IMR-90 (cell line): ENCODE data around the gene HUNK. TPM values are rescaled to one million over a fixed set of nuclear protein-coding genes. Genes with fewer than 3 reads are reported as not detected.

ENCODE experiments used
- ATAC-seq: fragments of 200-7000 bp; cut with Tn5 transposase; 2 replicates; pipeline ENCODE4 v1.9.1; 2020; ENCODE audit warnings: low read depth, mild to moderate bottlenecking, moderate library complexity
- BruUV-seq: library from RNA; stranded (reverse); fragments of 400-500 nt; replicated peaks from 2 replicates; lab custom pipeline; 2021; lab: Mats Ljungman, UMichigan
- CTCF ChIA-PET: fragments of 300-600 bp; formaldehyde crosslinking; extraction: SDS; loops from one replicate; lab custom pipeline; 2021; ENCODE audit warnings: antibody characterized with exemption; lab: Yijun Ruan, JAX
- POLR2A ChIA-PET: fragments of 300-600 bp; sonication (Branson Sonifier 250); formaldehyde crosslinking; loops from one replicate; lab custom pipeline; 2022; ENCODE audit warnings: antibody characterized with exemption; ENCODE audit not compliant: unreplicated experiment; lab: Charles Lee
- DNase-seq: peaks from one replicate; pipeline ENCODE4 v3.0.0; 2013
- H2AFZ ChIP-seq: replicated peaks from 2 replicates; pipeline ENCODE3; 2013; ENCODE audit warnings: low read length, mild to moderate bottlenecking; ENCODE audit not compliant: poor library complexity
- H2AK5ac ChIP-seq: 2 replicates; pipeline ENCODE4 v1.6.1; 2013; ENCODE audit warnings: low read depth, low read length, inconsistent platforms
- H2AK9ac ChIP-seq: replicated peaks from 2 replicates; pipeline ENCODE3; 2013; ENCODE audit warnings: mild to moderate bottlenecking, low read depth, low read length, moderate library complexity; ENCODE audit not compliant: poor library complexity
- H2BK120ac ChIP-seq: 2 replicates; pipeline ENCODE4 v1.6.1; 2013; ENCODE audit warnings: low read depth, low read length, inconsistent platforms
- H2BK15ac ChIP-seq: 3 replicates; pipeline ENCODE4 v1.6.1; 2013; ENCODE audit warnings: low read depth, low read length, inconsistent platforms
- H2BK20ac ChIP-seq: 2 replicates; pipeline ENCODE4 v1.6.1; 2013; ENCODE audit warnings: low read depth, mild to moderate bottlenecking, inconsistent platforms, low read length, moderate library complexity
- H2BK5ac ChIP-seq: 2 replicates; pipeline ENCODE4 v1.6.1; 2013; ENCODE audit warnings: mild to moderate bottlenecking, low read depth, low read length, inconsistent platforms; ENCODE audit not compliant: poor library complexity, severe bottlenecking
- H3K14ac ChIP-seq: replicated peaks from 2 replicates; pipeline ENCODE4 v1.6.1; 2013; ENCODE audit warnings: low read depth, low read length, inconsistent platforms
- H3K18ac ChIP-seq: 2 replicates; pipeline ENCODE4 v1.6.1; 2013; ENCODE audit warnings: low read depth, low read length, control low read depth
- H3K23ac ChIP-seq: 2 replicates; pipeline ENCODE4 v1.6.1; 2013; ENCODE audit warnings: low read depth, low read length, inconsistent platforms
- H3K27ac ChIP-seq: 2 replicates; pipeline ENCODE4 v1.5.1; 2013; ENCODE audit warnings: mild to moderate bottlenecking, control low read depth, low read length; ENCODE audit not compliant: insufficient read depth
- H3K27me3 ChIP-seq: 2 replicates; pipeline ENCODE4 v1.6.1; 2013; ENCODE audit warnings: low read length; ENCODE audit not compliant: control insufficient read depth, insufficient read depth
- H3K36me3 ChIP-seq: 2 replicates; pipeline ENCODE4 v1.6.1; 2013; ENCODE audit warnings: low read length, mixed read lengths; ENCODE audit not compliant: control insufficient read depth, insufficient read depth
- H3K4ac ChIP-seq: 2 replicates; pipeline ENCODE4 v1.6.1; 2013; ENCODE audit warnings: low read depth, low read length, inconsistent platforms
- H3K4me1 ChIP-seq: 2 replicates; pipeline ENCODE4 v1.6.1; 2013; ENCODE audit warnings: low read length, mixed read lengths; ENCODE audit not compliant: control insufficient read depth, insufficient read depth
- H3K4me2 ChIP-seq: 2 replicates; pipeline ENCODE4 v1.6.1; 2013; ENCODE audit warnings: low read depth, mild to moderate bottlenecking, control low read depth, low read length, moderate library complexity
- H3K4me3 ChIP-seq: 2 replicates; pipeline ENCODE4 v1.5.1; 2013; ENCODE audit warnings: low read depth, mild to moderate bottlenecking, control low read depth, low read length, moderate library complexity; ENCODE audit not compliant: insufficient read depth
- H3K56ac ChIP-seq: 2 replicates; pipeline ENCODE4 v1.6.1; 2013; ENCODE audit warnings: low read length, inconsistent platforms; ENCODE audit not compliant: insufficient read depth; ENCODE audit errors: extremely low read depth
- H3K79me1 ChIP-seq, 2 experiments: 2 replicates each; pipeline ENCODE4 v1.6.1; 2013; ENCODE audit warnings: low read length in 2 of 2, inconsistent platforms in 1 of 2, low read depth in 1 of 2
- H3K9ac ChIP-seq: 2 replicates; pipeline ENCODE4 v1.6.1; 2013; ENCODE audit warnings: low read depth, low read length, control low read depth
- H3K9me1 ChIP-seq: 2 replicates; pipeline ENCODE4 v1.6.1; 2013; ENCODE audit warnings: low read length, inconsistent platforms; ENCODE audit not compliant: insufficient read depth
- H3K9me3 ChIP-seq: 2 replicates; pipeline ENCODE4 v1.6.1; 2013; ENCODE audit warnings: low read length; ENCODE audit not compliant: control insufficient read depth, insufficient read depth
- H4K20me1 ChIP-seq: 2 replicates; pipeline ENCODE4 v1.6.1; 2013; ENCODE audit warnings: low read length, inconsistent platforms; ENCODE audit not compliant: insufficient read depth
- H4K5ac ChIP-seq: 2 replicates; pipeline ENCODE4 v1.6.1; 2013; ENCODE audit warnings: mild to moderate bottlenecking, low read depth, low read length, control low read depth
- H4K8ac ChIP-seq, 2 experiments: 2 replicates each; pipeline ENCODE4 v1.6.1; 2013; ENCODE audit warnings: low read depth in 2 of 2, low read length in 2 of 2, control low read depth in 1 of 2, inconsistent platforms in 1 of 2
- H4K91ac ChIP-seq: 2 replicates; pipeline ENCODE4 v1.6.1; 2013; ENCODE audit warnings: low read depth, low read length, inconsistent platforms; ENCODE audit not compliant: insufficient read depth
- BHLHE40 ChIP-seq: fragments of 150-350 bp; IDR thresholded peaks from 2 replicates; pipeline ENCODE4 v1.6.1; 2016; ENCODE audit warnings: mild to moderate bottlenecking, low read depth, low read length
- CEBPB ChIP-seq: IDR thresholded peaks from 2 replicates; pipeline ENCODE4 v1.6.1; 2012; ENCODE audit warnings: low read depth, low read length, improper control_type of control experiment
- CHD1 ChIP-seq: IDR thresholded peaks from 2 replicates; pipeline ENCODE4 v1.6.1; 2012; ENCODE audit warnings: low read depth, low read length, improper control_type of control experiment
- FOS ChIP-seq: fragments of 150-350 bp; IDR thresholded peaks from 2 replicates; pipeline ENCODE4 v1.6.1; 2016; ENCODE audit warnings: low read depth, low read length
- MAFK ChIP-seq: IDR thresholded peaks from 2 replicates; pipeline ENCODE4 v1.6.1; 2012; ENCODE audit warnings: low read depth, low read length, improper control_type of control experiment
- MAZ ChIP-seq: IDR thresholded peaks from 2 replicates; pipeline ENCODE4 v1.6.1; 2012; ENCODE audit warnings: low read depth, mild to moderate bottlenecking, low read length, improper control_type of control experiment, moderate library complexity, borderline replicate concordance
- MXI1 ChIP-seq: IDR thresholded peaks from 2 replicates; pipeline ENCODE4 v1.6.1; 2012; ENCODE audit warnings: low read depth, mild to moderate bottlenecking, low read length, moderate library complexity, borderline replicate concordance
- NFE2L2 ChIP-seq: fragments of 150-350 bp; IDR thresholded peaks from 2 replicates; pipeline ENCODE4 v1.6.1; 2016; ENCODE audit warnings: low read depth, mild to moderate bottlenecking, low read length
- POLR2A ChIP-seq: IDR thresholded peaks from 2 replicates; pipeline ENCODE4 v1.6.1; 2012; ENCODE audit warnings: mild to moderate bottlenecking, low read depth, low read length
- RAD21 ChIP-seq: IDR thresholded peaks from 2 replicates; pipeline ENCODE4 v1.6.1; 2012; ENCODE audit warnings: low read length, improper control_type of control experiment
- RCOR1 ChIP-seq: IDR thresholded peaks from 2 replicates; pipeline ENCODE4 v1.6.1; 2012; ENCODE audit warnings: mild to moderate bottlenecking, low read length, improper control_type of control experiment; ENCODE audit not compliant: insufficient replicate concordance
- RFX5 ChIP-seq: IDR thresholded peaks from 2 replicates; pipeline ENCODE4 v1.8.0; 2012; ENCODE audit warnings: low read depth, mild to moderate bottlenecking, low read length, moderate library complexity
- SMC3 ChIP-seq: fragments of 150-350 bp; IDR thresholded peaks from 2 replicates; pipeline ENCODE4 v1.6.1; 2016; ENCODE audit warnings: low read depth, mild to moderate bottlenecking, antibody characterized with exemption, low read length, moderate library complexity
- WGBS, 2 experiments: methylation state at CpG; one replicate each; pipeline versions ENCODE4 v1.1.5 to v1.1.7; 2013; ENCODE audit warnings: missing lambda C conversion rate in 2 of 2; ENCODE audit not compliant: insufficient read length in 1 of 2; ENCODE audit errors: extremely low coverage in 2 of 2; 5-methylcytosine and 5-hydroxymethylcytosine counted together
- dilution Hi-C: fragments of 300-500 bp; cut with HindIII; formaldehyde crosslinking; loops from one replicate; pipeline ENCODE4 v1.14.3; 2018; ENCODE audit warnings: low sequenced_read_pairs; ENCODE audit not compliant: unreplicated experiment
- in situ Hi-C: fragments of 300-500 bp; cut with MboI; formaldehyde crosslinking; loops from 3 replicates; pipeline ENCODE4 v1.14.3; 2019; ENCODE audit warnings: low sequenced_read_pairs, inconsistent platforms, mixed read lengths
- intact Hi-C: fragments of 100-400 bp; cut with micrococcal nuclease; formaldehyde crosslinking; loops from 2 replicates; pipeline ENCODE4 v1.10.0; 2022
- polyA plus RNA-seq, 3 experiments: library from polyadenylated mRNA; depleted of rRNA; stranded (reverse); fragments of >200 nt; gene quantifications; 2 replicates each; pipeline ENCODE4 v1.2.3, GENCODE V29; 2012; ENCODE audit warnings: low replicate concordance in 1 of 3
- total RNA-seq: library from RNA; depleted of rRNA; stranded (reverse); fragments of >200 nt; gene quantifications from 2 replicates; pipeline ENCODE4 v1.2.3, GENCODE V29; 2012
- TF ChIP-seq, protein P1 (sequence below): conservative IDR thresholded peaks from 2 replicates; pipeline ENCODE4 v1.5.1; 2012; ENCODE audit warnings: mild to moderate bottlenecking, low read depth, low read length, improper control_type of control experiment
- TF ChIP-seq, protein P2 (sequence below): fragments of 150-350 bp; IDR thresholded peaks from 2 replicates; pipeline ENCODE4 v1.6.1; 2017; ENCODE audit warnings: mild to moderate bottlenecking, antibody characterized with exemption, low read length, low read depth
- TF ChIP-seq, protein P3 (sequence below): fragments of 150-350 bp; IDR thresholded peaks from 2 replicates; pipeline ENCODE4 v1.6.1; 2016; ENCODE audit warnings: low read depth, mild to moderate bottlenecking, low read length, moderate library complexity, borderline replicate concordance

The HUNK gene
- total and polyA plus RNA-seq, 2 of the 4 experiments (the other 2 are of a cell fraction) = 1.0 to 2.0 TPM

DNA sequence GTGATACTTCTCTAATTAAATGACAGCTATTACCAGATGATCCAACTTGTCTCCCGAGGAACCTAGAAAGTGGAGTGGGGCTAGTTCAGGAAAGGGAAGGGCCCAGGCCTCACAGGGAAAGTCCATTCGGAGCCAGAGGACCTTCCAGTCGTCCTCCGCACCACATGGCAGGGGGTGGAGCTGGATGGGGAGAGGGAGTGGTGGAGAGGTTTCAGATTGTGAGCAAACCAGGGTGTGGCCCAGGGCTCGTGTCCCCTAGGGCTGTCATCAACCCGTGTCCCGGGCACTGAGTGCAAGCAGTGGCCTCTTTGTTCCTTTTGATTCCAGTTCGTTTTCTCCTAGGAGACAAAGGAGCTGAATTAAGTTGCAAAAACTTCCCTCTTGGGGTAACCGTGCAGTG lies 114.9 kb downstream of the HUNK start:
- Histone ChIP-seq H3K18ac (no peak overlapping the region), H3K4me1 (no peaks in the 10 kb centered on the region), H3K27me3 (no peaks in the 10 kb centered on the region), H2AK9ac (no peak overlapping the region), H3K79me1 (no peaks in the 10 kb centered on the region), H3K4ac (no peak overlapping the region), H2AFZ (no peak overlapping the region), H4K5ac (no peak overlapping the region), H3K36me3 (peaks cover 7% of the 10 kb centered on the region; the same call in 1 of the 2 replicates), H3K4me3 (no peak overlapping the region), H4K20me1 (no peaks in the 10 kb centered on the region), H4K8ac (no peak overlapping the region), H3K9me1 (no peaks in the 10 kb centered on the region), H3K9ac (no peak overlapping the region), H2BK20ac (no peak overlapping the region), H4K91ac (no peak overlapping the region), H2AK5ac (no peak overlapping the region), H3K23ac (no peak overlapping the region), H3K9me3 (no peaks in the 10 kb centered on the region), H3K27ac (no peak overlapping the region), H3K14ac (no peak overlapping the region), H3K56ac (no peak overlapping the region), H2BK120ac (no peak overlapping the region), H2BK5ac (no peak overlapping the region), H3K4me2 (no peak overlapping the region), H2BK15ac (no peak overlapping the region)
- ChIA-PET POLR2A (no interaction called here), CTCF (no interaction called here)
- dilution Hi-C loops (no loop called here), in situ Hi-C loops (no loop called here), intact Hi-C loops (no loop called here)
- TF ChIP-seq MXI1 (no peak), RFX5 (no peak), MAFK (no peak), NFE2L2 (no peak), MAZ (no peak), CEBPB (no peak), RAD21 (no peak), RCOR1 (no peak), POLR2A (no peak), SMC3 (no peak), CHD1 (no peak), BHLHE40 (no peak), FOS (no peak)
- TF ChIP-seq, protein P1, sequence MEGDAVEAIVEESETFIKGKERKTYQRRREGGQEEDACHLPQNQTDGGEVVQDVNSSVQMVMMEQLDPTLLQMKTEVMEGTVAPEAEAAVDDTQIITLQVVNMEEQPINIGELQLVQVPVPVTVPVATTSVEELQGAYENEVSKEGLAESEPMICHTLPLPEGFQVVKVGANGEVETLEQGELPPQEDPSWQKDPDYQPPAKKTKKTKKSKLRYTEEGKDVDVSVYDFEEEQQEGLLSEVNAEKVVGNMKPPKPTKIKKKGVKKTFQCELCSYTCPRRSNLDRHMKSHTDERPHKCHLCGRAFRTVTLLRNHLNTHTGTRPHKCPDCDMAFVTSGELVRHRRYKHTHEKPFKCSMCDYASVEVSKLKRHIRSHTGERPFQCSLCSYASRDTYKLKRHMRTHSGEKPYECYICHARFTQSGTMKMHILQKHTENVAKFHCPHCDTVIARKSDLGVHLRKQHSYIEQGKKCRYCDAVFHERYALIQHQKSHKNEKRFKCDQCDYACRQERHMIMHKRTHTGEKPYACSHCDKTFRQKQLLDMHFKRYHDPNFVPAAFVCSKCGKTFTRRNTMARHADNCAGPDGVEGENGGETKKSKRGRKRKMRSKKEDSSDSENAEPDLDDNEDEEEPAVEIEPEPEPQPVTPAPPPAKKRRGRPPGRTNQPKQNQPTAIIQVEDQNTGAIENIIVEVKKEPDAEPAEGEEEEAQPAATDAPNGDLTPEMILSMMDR = no peak
- TF ChIP-seq, protein P2, sequence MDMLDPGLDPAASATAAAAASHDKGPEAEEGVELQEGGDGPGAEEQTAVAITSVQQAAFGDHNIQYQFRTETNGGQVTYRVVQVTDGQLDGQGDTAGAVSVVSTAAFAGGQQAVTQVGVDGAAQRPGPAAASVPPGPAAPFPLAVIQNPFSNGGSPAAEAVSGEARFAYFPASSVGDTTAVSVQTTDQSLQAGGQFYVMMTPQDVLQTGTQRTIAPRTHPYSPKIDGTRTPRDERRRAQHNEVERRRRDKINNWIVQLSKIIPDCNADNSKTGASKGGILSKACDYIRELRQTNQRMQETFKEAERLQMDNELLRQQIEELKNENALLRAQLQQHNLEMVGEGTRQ = no peak
- TF ChIP-seq, protein P3, sequence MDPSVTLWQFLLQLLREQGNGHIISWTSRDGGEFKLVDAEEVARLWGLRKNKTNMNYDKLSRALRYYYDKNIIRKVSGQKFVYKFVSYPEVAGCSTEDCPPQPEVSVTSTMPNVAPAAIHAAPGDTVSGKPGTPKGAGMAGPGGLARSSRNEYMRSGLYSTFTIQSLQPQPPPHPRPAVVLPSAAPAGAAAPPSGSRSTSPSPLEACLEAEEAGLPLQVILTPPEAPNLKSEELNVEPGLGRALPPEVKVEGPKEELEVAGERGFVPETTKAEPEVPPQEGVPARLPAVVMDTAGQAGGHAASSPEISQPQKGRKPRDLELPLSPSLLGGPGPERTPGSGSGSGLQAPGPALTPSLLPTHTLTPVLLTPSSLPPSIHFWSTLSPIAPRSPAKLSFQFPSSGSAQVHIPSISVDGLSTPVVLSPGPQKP = no peak
- DNase-seq (no peak), ATAC-seq (no peak)
- no TSS peak for BruUV-seq
- 66% methylated on average over 3 of the region's 9 CpGs; no CpG with 5 or more reads in 1 of the 2 experiments for WGBS, 2 experiments
